ENCODE data around the gene LHFPL5. TPM values are rescaled to one million over a fixed set of nuclear protein-coding genes. Genes with fewer than 3 reads are reported as not detected.

LHFPL5 gene
- total and polyA plus RNA-seq, 2 donors from 2014 or later, result 0.47 TPM; not detected in 1

GRCh38 chr6:35787266-35788218 is 17.6 kb upstream of the LHFPL5 start:
- FAIRE-seq (no peak), DNase-seq (no peak)
- H3K36me3 ChIP-seq (ENCODE audit: control insufficient read depth in 2 of 3, insufficient read depth in 3 of 3, low read length in 3 of 3), result no peaks in the 10 kb centered on the region
- intact Hi-C loops (cut with DNase I), result no loop called here
- H3K4me1 ChIP-seq (ENCODE audit: control insufficient read depth in 2 of 3, insufficient read depth in 2 of 3, low read depth in 1 of 3, low read length in 3 of 3), result no peaks in the 10 kb centered on the region
- no peak overlapping the region for H3K4me3 ChIP-seq (ENCODE audit: low read length in 3 of 3)
- no peak overlapping the region for H3K27ac ChIP-seq (ENCODE audit: low read depth in 2 of 2, low read length in 2 of 2)
- no peaks in the 10 kb centered on the region for H3K27me3 ChIP-seq (ENCODE audit: control insufficient read depth, insufficient read depth, low read length)
- no peak for TF ChIP-seq CTCF (IDR thresholded peaks at IDR 0.05; ENCODE audit: borderline replicate concordance, extremely low read depth, insufficient read depth)
- no peaks in the 10 kb centered on the region for H3K9me3 ChIP-seq (ENCODE audit: control insufficient read depth in 2 of 3, insufficient read depth in 1 of 3, low read length in 3 of 3)
- H3K9ac ChIP-seq (ENCODE audit: low read length in 3 of 3), result no peak overlapping the region

GRCh38 chr6:35788423-35788982 is 16.6 kb upstream of the LHFPL5 start:
- FAIRE-seq, result no peak
- Histone ChIP-seq H3K9me3 (ENCODE audit: control insufficient read depth in 2 of 3, insufficient read depth in 1 of 3, low read length in 3 of 3) (no peaks in the 10 kb centered on the region), H3K9ac (ENCODE audit: low read length in 3 of 3) (no peak overlapping the region), H3K27ac (ENCODE audit: low read depth in 2 of 2, low read length in 2 of 2) (no peak overlapping the region), H3K27me3 (ENCODE audit: control insufficient read depth, insufficient read depth, low read length) (no peaks in the 10 kb centered on the region), H3K36me3 (ENCODE audit: control insufficient read depth in 2 of 3, insufficient read depth in 3 of 3, low read length in 3 of 3) (no peaks in the 10 kb centered on the region), H3K4me3 (ENCODE audit: low read length in 3 of 3) (no peak overlapping the region), H3K4me1 (ENCODE audit: control insufficient read depth in 2 of 3, insufficient read depth in 2 of 3, low read depth in 1 of 3, low read length in 3 of 3) (no peaks in the 10 kb centered on the region)
- no peak for DNase-seq
- intact Hi-C loops (cut with DNase I), result no loop called here
- no peak for TF ChIP-seq CTCF (IDR thresholded peaks at IDR 0.05; ENCODE audit: borderline replicate concordance, extremely low read depth, insufficient read depth)

GRCh38 chr6:35790683-35791082 is 14.5 kb upstream of the LHFPL5 start:
- no peak overlapping the region for H3K9ac ChIP-seq (ENCODE audit: low read length in 3 of 3)
- H3K4me3 ChIP-seq (ENCODE audit: low read length in 3 of 3), result no peak overlapping the region
- no peak for TF ChIP-seq CTCF (IDR thresholded peaks at IDR 0.05; ENCODE audit: borderline replicate concordance, extremely low read depth, insufficient read depth)
- FAIRE-seq, result no peak
- H3K27me3 ChIP-seq (ENCODE audit: control insufficient read depth, insufficient read depth, low read length), result no peaks in the 10 kb centered on the region
- H3K4me1 ChIP-seq (ENCODE audit: control insufficient read depth in 2 of 3, insufficient read depth in 2 of 3, low read depth in 1 of 3, low read length in 3 of 3), result no peaks in the 10 kb centered on the region
- no peaks in the 10 kb centered on the region for H3K9me3 ChIP-seq (ENCODE audit: control insufficient read depth in 2 of 3, insufficient read depth in 1 of 3, low read length in 3 of 3)
- intact Hi-C loops (cut with DNase I), result no loop called here
- H3K36me3 ChIP-seq (ENCODE audit: control insufficient read depth in 2 of 3, insufficient read depth in 3 of 3, low read length in 3 of 3), result no peaks in the 10 kb centered on the region
- no peak overlapping the region for H3K27ac ChIP-seq (ENCODE audit: low read depth in 2 of 2, low read length in 2 of 2)
- DNase-seq, result no peak

Measured in kidney (tissue), 14 donors.